MG63 (cell line): ENCODE measurements around the gene TUBA3E. TPM values are rescaled to one million over a fixed set of nuclear protein-coding genes. Genes with fewer than 3 reads are reported as not detected.

ENCODE experiments used
- total RNA-seq: library from RNA; depleted of rRNA; stranded (reverse); fragments of >200 nt; shearing (Covaris generic); gene quantifications from 2 replicates; pipeline ENCODE4 v1.2.3, GENCODE V29; 2014; ENCODE audit warnings: low replicate concordance; rRNA removed

TUBA3E gene
- total RNA-seq, 1 experiment from 2014 or later, result not detected

Other genes starting within 250 kb of the TUBA3E start
- gene RAB6C, start 218.8 kb downstream of the TUBA3E start, total RNA-seq, result not detected in 2 replicates
- 0.20 and 0.49 TPM in 2 replicates for gene POTEF, start 69.2 kb downstream of the TUBA3E start, total RNA-seq
- 0.54 and 3.9 TPM in 2 replicates for gene CCDC74B, start 53.3 kb downstream of the TUBA3E start, total RNA-seq
- gene SMPD4, start 16.8 kb downstream of the TUBA3E start, total RNA-seq, result 27.8 and 38.7 TPM in 2 replicates
- gene MZT2B, start 16.2 kb downstream of the TUBA3E start, total RNA-seq, result 203 and 576 TPM in 2 replicates
- 115 and 179 TPM in 2 replicates for gene IMP4, start 144.5 kb upstream of the TUBA3E start, total RNA-seq
- 8.4 and 66.1 TPM in 2 replicates for gene PTPN18, start 157.6 kb upstream of the TUBA3E start, total RNA-seq